AG10803 (cell line): ENCODE results near the gene SFXN2.
A peak's percentile ranks its signal among the peaks of the same experiment; 100 is the strongest.

ENCODE experiments used
- DNase-seq: peaks from one replicate; pipeline ENCODE4 v3.0.0; 2010; ENCODE audit warnings: low read depth
- H3K4me3 ChIP-seq: 2 replicates; pipeline ENCODE4 v1.5.1; 2011; ENCODE audit warnings: mild to moderate bottlenecking, low read length, control low read depth
- TF ChIP-seq, protein P1 (sequence below): conservative IDR thresholded peaks from 2 replicates; pipeline ENCODE4 v1.5.1; 2011; ENCODE audit warnings: mild to moderate bottlenecking, low read length, control low read depth, inconsistent platforms

Gene SFXN2

DNA sequence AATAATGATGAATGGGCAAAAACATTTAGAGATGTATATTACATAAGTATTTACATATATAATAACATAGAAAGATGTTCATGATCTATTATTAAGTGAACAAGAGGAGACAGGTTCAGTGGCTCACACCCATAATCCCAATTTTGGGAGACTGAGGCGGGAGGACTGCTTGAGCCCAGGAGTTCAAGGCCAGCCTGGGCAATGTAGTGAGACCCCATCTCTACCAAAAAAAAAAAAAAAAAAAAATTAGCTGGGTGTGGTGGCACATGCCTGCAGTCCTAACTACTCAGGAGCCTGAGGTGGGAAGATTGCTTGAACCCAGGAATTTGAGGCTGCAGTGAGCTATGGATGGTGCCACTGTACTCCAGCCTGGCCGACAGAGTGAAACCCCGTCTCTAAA lies 12.6 kb upstream of the SFXN2 start:
- DNase-seq, result no peak
- TF ChIP-seq, protein P1, sequence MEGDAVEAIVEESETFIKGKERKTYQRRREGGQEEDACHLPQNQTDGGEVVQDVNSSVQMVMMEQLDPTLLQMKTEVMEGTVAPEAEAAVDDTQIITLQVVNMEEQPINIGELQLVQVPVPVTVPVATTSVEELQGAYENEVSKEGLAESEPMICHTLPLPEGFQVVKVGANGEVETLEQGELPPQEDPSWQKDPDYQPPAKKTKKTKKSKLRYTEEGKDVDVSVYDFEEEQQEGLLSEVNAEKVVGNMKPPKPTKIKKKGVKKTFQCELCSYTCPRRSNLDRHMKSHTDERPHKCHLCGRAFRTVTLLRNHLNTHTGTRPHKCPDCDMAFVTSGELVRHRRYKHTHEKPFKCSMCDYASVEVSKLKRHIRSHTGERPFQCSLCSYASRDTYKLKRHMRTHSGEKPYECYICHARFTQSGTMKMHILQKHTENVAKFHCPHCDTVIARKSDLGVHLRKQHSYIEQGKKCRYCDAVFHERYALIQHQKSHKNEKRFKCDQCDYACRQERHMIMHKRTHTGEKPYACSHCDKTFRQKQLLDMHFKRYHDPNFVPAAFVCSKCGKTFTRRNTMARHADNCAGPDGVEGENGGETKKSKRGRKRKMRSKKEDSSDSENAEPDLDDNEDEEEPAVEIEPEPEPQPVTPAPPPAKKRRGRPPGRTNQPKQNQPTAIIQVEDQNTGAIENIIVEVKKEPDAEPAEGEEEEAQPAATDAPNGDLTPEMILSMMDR, result no peak
- H3K4me3 ChIP-seq, result no peak overlapping the region

- DNase-seq, result no peak
- TF ChIP-seq, protein P1, result no peak
- no peak overlapping the region for H3K4me3 ChIP-seq
These were observed 11.7 kb upstream of the SFXN2 start for GRCh38 chr10:102702742-102703141.

GRCh38 chr10:102704915-102705314 lies 9.5 kb upstream of the SFXN2 start:
- no peak overlapping the region for H3K4me3 ChIP-seq
- peak; percentile 70 for DNase-seq

GRCh38 chr10:102705531-102705930 lies 8.9 kb upstream of the SFXN2 start:
- DNase-seq, result no peak
- TF ChIP-seq, protein P1, result no peak
- no peak overlapping the region for H3K4me3 ChIP-seq

More at GRCh38 chr10:102704915-102705314, 9.5 kb upstream of the SFXN2 start:
- TF ChIP-seq, protein P1, result no peak

DNA sequence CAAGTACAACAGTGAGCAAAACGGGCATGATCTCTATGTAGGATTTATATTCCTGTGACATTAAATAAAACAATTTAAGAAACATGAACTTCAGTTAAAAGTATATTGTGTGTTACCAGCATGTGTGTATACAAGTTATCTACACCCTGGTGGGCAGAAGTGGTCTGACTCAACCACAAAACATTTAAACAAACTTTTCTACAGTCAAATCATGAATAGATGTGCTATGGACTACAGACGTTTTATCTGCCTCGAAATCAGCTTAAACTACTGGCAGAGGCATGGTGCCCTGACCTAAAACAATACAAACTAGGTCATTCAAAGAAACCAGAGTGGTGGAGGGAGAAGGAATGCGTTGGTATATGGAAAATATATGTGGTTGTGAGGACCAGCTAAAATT lies 3.8 kb upstream of the SFXN2 start:
- TF ChIP-seq, protein P1, result no peak; the same call in 1 of the 2 replicates
- peak; percentile 77 for DNase-seq
- no peak overlapping the region for H3K4me3 ChIP-seq

DNA sequence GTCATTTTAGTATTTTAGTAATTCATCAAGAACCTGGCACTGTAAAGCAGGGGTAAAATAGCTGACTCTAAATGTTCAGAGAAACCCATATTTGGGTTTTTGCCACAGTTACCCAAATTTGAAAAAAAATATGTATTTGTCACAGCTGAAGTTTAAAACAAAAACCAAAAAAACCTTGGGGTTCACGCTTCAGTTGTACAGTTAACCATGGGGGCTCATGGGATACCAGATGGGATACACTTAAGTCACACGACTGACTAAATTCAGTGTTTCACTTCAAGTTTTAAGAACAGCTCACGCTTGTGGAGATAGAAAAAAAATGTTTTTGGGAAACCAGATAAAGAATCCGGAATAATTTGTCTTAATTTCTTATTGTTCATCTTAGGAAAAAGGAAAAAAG lies 2.3 kb upstream of the SFXN2 start:
- H3K4me3 ChIP-seq, result no peak overlapping the region
- TF ChIP-seq, protein P1, result no peak
- no peak for DNase-seq

DNA sequence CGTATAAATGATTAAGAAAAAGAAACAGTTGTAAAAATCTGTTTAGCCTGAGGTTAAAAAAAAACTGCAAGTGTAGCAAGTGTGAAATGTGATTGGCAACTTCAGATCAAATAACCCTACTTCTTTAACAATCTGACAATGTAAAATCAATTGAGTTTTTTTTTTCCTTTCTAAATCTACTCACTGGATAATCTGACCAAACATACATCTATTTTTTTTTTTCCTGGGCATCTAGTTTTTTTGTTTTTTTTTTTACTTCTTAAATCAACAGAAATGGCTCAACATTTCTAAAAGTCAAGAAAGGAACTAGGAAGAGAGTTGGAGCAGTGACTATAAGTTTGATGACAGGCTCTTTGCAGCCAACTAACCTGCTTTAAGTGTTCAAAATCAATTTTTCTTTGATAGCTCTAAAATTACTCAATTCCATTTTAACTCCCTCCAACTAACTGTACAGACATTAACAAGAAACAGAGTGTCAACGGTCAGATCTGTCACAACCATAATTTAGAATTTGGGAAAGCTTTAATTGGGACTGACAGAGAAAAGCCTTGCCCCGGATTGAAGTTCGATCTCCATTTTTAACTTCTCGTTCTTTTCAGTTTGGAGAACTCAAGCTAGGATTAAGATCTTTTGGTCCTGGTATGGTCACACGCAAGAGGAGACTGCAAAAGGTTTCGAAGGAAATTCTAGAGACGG lies 1.4 kb upstream of the SFXN2 start:
- peak overlapping the region; percentile 96 for H3K4me3 ChIP-seq
- TF ChIP-seq, protein P1, result no peak
- DNase-seq, result no peak
